ES-I3 (cell line): ENCODE measurements around the gene FOXO3.
A peak's percentile ranks its signal among the peaks of the same experiment; 100 is the strongest.

Experiments used
- H3K36me3 ChIP-seq: 2 replicates; pipeline ENCODE4 v1.6.1; 2013; ENCODE audit warnings: mild to moderate bottlenecking, low read length, control low read depth, moderate library complexity; ENCODE audit not compliant: insufficient read depth
- H3K4me1 ChIP-seq: 2 replicates; pipeline ENCODE4 v1.6.1; 2013; ENCODE audit warnings: mild to moderate bottlenecking, control low read depth, low read length; ENCODE audit not compliant: insufficient read depth
- H3K9ac ChIP-seq: 2 replicates; pipeline ENCODE4 v1.6.1; 2013; ENCODE audit warnings: low read depth, mild to moderate bottlenecking, low read length, moderate library complexity
- H3K9me3 ChIP-seq: 2 replicates; pipeline ENCODE4 v1.6.1; 2013; ENCODE audit warnings: mild to moderate bottlenecking, low read length, moderate library complexity; ENCODE audit not compliant: control insufficient read depth, insufficient read depth

The FOXO3 gene

DNA sequence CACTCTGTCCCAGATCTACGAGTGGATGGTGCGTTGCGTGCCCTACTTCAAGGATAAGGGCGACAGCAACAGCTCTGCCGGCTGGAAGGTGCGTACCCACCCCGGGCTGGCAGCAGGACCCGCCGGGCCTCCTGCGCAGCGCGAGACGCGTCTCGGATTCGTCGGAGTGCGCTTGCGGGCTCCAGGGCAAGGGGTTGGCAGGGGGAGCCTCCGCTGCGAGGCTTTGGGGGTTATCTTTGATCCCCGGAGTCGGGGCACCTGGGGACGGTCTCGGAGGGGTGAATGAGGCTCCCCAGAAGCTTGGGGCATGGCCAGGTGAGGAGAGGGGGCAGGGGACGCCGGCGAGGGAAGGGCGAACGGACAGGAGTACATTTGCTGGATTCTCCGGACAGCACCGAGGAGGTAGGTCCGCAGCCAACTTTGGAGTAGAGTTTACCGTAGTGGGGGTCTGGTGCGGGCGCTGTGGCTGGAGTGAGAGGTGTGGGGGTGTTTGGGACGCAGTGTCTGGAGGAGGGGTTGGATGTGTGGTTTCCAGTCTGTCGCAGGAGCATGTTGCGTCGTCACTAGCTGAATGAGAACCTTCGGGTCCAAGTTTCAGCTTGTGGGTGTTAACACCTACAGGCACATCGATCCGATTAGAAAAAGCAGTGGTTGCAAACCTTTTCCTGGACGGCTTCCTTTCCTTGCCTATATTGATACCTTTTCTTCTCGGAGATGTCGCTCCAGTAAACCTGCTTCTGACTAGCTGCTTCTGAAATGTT, 1.2 kb downstream of the FOXO3 start:
- peak overlapping the region; percentile 88 for H3K9ac ChIP-seq

DNA sequence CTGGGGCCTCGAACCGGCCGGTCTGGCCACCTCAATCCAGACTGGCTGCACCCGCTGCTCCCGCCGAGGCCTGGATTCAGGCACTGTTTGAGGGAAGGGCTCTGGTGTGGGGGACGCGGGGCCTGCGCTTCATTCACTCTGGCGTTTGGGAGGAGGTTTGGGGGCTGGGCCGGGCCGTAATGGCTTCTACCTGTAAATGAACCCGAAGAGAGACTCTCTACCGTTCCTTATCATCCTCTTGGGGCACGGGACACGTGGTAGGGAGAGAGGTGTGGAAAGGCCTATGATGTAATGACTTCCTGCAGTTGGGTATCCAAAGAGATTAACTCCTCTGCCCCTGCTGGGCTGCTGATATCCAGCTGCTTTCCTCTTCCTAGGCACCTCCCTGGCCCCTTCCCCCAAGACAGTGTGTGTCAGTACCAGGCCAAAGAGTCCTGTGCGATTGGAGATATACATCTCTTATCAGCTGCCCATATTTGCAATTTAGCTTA, 1.8 kb downstream of the FOXO3 start:
- H3K4me1 ChIP-seq = peaks cover 16% of the 10 kb centered on the region
- no peaks in the 10 kb centered on the region for H3K9me3 ChIP-seq
- H3K36me3 ChIP-seq = no peaks in the 10 kb centered on the region
- H3K9ac ChIP-seq = peak overlapping the region; percentile 88

More for the DNA sequence above, 1.2 kb downstream of the FOXO3 start:
- H3K9me3 ChIP-seq = no peaks in the 10 kb centered on the region
- no peaks in the 10 kb centered on the region for H3K36me3 ChIP-seq
- H3K4me1 ChIP-seq = peaks cover 16% of the 10 kb centered on the region

DNA sequence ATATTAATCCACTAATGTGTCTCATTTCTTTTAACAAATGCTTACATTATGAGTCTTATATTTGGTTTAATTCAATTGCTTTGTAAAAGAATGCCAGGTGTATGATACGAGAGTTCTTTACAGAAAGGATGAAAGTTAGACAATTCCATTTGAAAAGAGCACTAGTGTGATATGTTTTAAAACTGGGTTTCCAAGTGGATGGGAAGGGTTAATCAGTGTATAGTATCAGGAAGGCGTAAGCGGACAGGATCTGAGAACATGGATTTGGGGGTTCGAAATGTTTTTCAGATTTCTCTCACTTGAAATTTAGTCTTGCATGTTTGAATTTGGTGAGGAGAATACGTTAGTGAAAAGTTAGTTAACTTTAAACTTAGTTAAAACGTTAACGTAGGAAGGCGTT, 2.6 kb downstream of the FOXO3 start:
- peaks cover 16% of the 10 kb centered on the region for H3K4me1 ChIP-seq
- no peaks in the 10 kb centered on the region for H3K36me3 ChIP-seq
- H3K9ac ChIP-seq = peak overlapping the region; percentile 88; the same call in 1 of the 2 replicates
- H3K9me3 ChIP-seq = no peaks in the 10 kb centered on the region

- Histone ChIP-seq H3K4me1 (peaks cover 16% of the 10 kb centered on the region), H3K9me3 (no peaks in the 10 kb centered on the region), H3K9ac (no peak overlapping the region), H3K36me3 (no peaks in the 10 kb centered on the region)
These were observed 3.5 kb downstream of the FOXO3 start for GRCh38 chr6:108564178-108564577.

DNA sequence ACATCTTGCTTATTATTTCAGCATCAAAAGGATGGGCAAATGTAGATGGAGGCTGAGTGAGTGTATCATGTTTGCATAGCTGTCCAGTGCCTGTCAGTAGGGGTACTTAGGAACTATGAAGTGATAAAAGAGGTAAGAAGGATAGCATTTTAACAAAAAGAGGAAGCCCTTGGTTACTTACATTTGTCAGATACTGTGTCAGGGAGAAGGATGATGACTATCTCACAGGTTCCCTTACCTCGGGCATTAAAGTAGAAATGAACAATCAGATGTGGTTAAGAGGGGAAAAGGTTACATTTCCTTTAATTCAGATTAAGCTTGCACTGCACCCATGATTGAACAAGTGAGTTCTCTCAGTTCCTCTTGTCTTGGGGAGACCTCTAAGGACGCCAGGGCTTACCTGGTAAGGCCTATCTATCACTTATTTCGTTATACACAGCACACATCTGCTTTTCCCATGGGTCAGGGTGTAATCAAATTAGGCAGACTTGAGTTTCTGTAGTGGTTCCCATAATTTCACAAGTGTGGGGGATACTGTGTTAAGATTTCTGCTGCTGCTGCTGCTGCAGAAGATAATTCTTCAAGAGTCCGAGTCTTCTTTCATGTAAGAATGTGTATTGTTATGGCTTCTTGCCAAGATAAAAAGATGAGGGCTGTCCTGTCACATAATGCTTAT, 4.5 kb downstream of the FOXO3 start:
- H3K9ac ChIP-seq = no peak overlapping the region
- H3K36me3 ChIP-seq = no peaks in the 10 kb centered on the region
- H3K4me1 ChIP-seq = peaks cover 16% of the 10 kb centered on the region
- no peaks in the 10 kb centered on the region for H3K9me3 ChIP-seq

DNA sequence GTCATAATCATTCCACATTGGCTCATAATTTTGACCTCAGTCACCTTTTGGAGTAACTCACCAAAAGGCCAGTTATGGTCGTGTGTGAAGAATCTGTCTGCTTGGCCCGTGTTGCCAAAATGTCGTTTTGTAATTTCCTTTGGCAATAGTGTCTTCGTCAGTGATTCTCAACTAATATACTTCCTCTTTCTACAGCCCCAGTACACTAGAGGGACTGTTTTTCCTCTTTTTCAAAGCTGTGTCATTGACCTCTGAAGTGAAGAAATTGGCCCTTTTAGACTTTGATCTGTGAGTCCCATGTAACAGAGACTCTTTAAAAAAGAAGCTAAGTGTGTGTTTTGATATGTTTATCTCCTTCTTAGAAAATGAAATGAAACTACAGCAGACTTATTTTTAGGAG, 5.2 kb downstream of the FOXO3 start:
- Histone ChIP-seq H3K4me1 (peaks cover 16% of the 10 kb centered on the region), H3K9ac (no peak overlapping the region), H3K36me3 (no peaks in the 10 kb centered on the region), H3K9me3 (no peaks in the 10 kb centered on the region)

DNA sequence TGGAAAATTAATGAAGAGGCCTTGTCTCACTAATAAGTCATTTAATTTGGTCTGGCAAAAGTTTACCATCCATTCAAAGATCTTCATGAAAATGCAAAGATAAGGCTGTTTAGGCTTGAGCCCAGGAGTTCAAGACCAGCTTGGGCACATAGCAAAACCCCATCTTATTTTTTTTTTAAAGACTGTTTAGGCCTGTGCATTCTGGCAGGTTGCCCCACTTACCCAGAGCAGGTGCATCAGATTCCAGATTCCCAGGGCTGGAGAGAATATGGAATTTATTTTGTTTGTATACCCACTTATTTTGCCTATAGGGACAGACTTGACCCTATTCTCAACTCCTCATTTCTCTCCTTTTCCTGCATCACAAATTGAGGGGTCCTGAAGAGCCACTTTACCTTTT, 5.7 kb downstream of the FOXO3 start:
- Histone ChIP-seq H3K9ac (no peak overlapping the region), H3K4me1 (peaks cover 16% of the 10 kb centered on the region), H3K9me3 (no peaks in the 10 kb centered on the region), H3K36me3 (no peaks in the 10 kb centered on the region)

DNA sequence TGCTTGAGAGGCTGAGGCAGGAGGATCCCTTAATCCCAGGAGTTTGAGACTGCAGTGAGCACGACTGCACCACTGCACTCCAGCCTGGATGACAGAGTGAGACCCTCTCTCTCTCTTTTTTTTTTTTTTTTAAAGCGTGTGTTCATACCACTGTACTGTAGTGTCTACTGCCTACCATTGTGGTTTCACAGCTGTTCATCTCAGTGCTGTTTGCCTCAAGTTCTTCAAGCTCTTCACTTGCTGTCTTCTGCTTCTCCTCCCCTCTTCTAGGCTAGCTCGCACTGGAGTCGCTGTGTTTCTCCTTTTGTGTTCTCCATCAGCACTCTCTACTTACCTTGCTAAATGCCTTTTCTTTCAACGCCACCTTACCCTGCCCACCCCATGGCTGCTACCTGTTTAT, 7.4 kb downstream of the FOXO3 start:
- Histone ChIP-seq H3K4me1 (peaks cover 16% of the 10 kb centered on the region), H3K36me3 (no peaks in the 10 kb centered on the region), H3K9me3 (no peaks in the 10 kb centered on the region), H3K9ac (no peak overlapping the region)

GRCh38 chr6:108568551-108569305, 8.0 kb downstream of the FOXO3 start:
- Histone ChIP-seq H3K36me3 (no peaks in the 10 kb centered on the region), H3K9ac (no peak overlapping the region), H3K4me1 (peaks cover 16% of the 10 kb centered on the region), H3K9me3 (no peaks in the 10 kb centered on the region)

DNA sequence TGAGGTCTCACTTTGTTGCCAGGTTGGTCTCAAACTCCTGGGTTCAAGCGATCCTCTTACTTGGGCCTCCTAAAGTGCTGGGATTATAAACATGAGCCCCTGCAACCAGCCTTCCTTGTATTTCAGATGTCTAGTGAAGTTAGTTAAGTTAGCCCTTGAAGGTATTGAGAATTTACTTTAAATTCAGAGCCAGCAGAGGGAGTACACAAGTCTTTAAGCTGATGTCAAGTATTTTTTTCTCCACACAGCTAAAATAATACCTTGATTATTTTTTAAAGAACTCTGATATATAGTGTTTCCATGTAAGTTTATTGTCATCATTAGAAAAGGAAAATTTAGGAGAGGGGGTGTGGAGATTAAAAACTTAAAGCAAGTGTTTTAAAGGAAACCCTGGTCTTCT, 9.8 kb downstream of the FOXO3 start:
- H3K4me1 ChIP-seq = no peaks in the 10 kb centered on the region
- no peaks in the 10 kb centered on the region for H3K9me3 ChIP-seq
- H3K9ac ChIP-seq = no peak overlapping the region
- no peaks in the 10 kb centered on the region for H3K36me3 ChIP-seq

- Histone ChIP-seq H3K9ac (no peak overlapping the region), H3K4me1 (no peaks in the 10 kb centered on the region), H3K9me3 (no peaks in the 10 kb centered on the region), H3K36me3 (no peaks in the 10 kb centered on the region)
These were observed 13.9 kb downstream of the FOXO3 start for GRCh38 chr6:108574457-108575141.

GRCh38 chr6:108575905-108576494, 15.3 kb downstream of the FOXO3 start:
- 0 out of 2 replicates have a peak, but pooled peaks cover 4% of the 10 kb centered on the region for H3K4me1 ChIP-seq

GRCh38 chr6:108576709-108577108, 16.0 kb downstream of the FOXO3 start:
- H3K4me1 ChIP-seq = 0 out of 2 replicates have a peak, but pooled peaks cover 11% of the 10 kb centered on the region
- no peaks in the 10 kb centered on the region for H3K9me3 ChIP-seq
- no peak overlapping the region for H3K9ac ChIP-seq
- H3K36me3 ChIP-seq = no peaks in the 10 kb centered on the region

More at GRCh38 chr6:108575905-108576494, 15.3 kb downstream of the FOXO3 start:
- Histone ChIP-seq H3K9ac (no peak overlapping the region), H3K9me3 (no peaks in the 10 kb centered on the region), H3K36me3 (no peaks in the 10 kb centered on the region)

GRCh38 chr6:108578166-108578565, 17.4 kb downstream of the FOXO3 start:
- Histone ChIP-seq H3K36me3 (no peaks in the 10 kb centered on the region), H3K4me1 (peaks cover 22% of the 10 kb centered on the region), H3K9me3 (no peaks in the 10 kb centered on the region), H3K9ac (no peak overlapping the region)
